ENCODE measurements around the gene BET1L. TPM values are rescaled to one million over a fixed set of nuclear protein-coding genes. Genes with fewer than 3 reads are reported as not detected.

The BET1L gene
- total RNA-seq, 5 donors from 2014 or later (not counting 1 experiment from before 2014, with no cell fraction given) = 68.4 to 106 (median 102) TPM

- no peaks in the 10 kb centered on the region for H3K27me3 Mint-ChIP-seq
- H3K9me3 Mint-ChIP-seq = no peaks in the 10 kb centered on the region
- Histone ChIP-seq H3K4me1 (ENCODE audit: control insufficient read depth in 1 of 2, extremely low read depth in 1 of 2, insufficient read depth in 2 of 2, low read length in 2 of 2) (peaks cover 12 to 25% of the 10 kb centered on the region in 2 experiments), H3K4me3 (ENCODE audit: control insufficient read depth in 1 of 2, extremely low read depth in 1 of 2, low read length in 1 of 2) (peak overlapping the region in 1 of 2 donors; percentile 100), H3K27ac (ENCODE audit: low read length) (peak overlapping the region; percentile 73), H3K9me3 (no peaks in the 10 kb centered on the region), H3K36me3 (ENCODE audit: control insufficient read depth in 2 of 2, extremely low read depth in 1 of 2, insufficient read depth in 1 of 2, low read length in 1 of 2) (peaks cover 5 to 6% of the 10 kb centered on the region in 2 donors), H3K27me3 (replicated peaks in 1 of 2; ENCODE audit: control insufficient read depth in 2 of 2, extremely low read depth in 1 of 2, insufficient read depth in 2 of 2, low read length in 1 of 2) (no peaks in the 10 kb centered on the region)
- peak overlapping the region; percentile 81 to 94 (median 90) for H3K4me3 Mint-ChIP-seq
- WGBS (ENCODE audit: insufficient coverage) = 81% methylated on average over 7 of the region's 8 CpGs
- H3K27ac Mint-ChIP-seq = peak overlapping the region; percentile 83 to 85
- DNase-seq = no peak
- ChIA-PET CTCF (no interaction called here), POLR2A (interaction anchor here in 1 of 2 donors (0.6 to 1.0 kb wide), 3 partner anchors 22 to 32 kb away, joined by 3 to 4 read pairs (median 3); partner anchors contain the start of genes BET1L and RIC8A)
- ATAC-seq (replicated peaks in 1 of 4) = no peak
- H3K4me1 Mint-ChIP-seq = peaks cover 33 to 44% (median 41%) of the 10 kb centered on the region in 3 donors
- peaks cover 4% of the 10 kb centered on the region for H3K36me3 Mint-ChIP-seq
Measured at GRCh38 chr11:235180-235579, 28.0 kb upstream of the BET1L start.

DNA sequence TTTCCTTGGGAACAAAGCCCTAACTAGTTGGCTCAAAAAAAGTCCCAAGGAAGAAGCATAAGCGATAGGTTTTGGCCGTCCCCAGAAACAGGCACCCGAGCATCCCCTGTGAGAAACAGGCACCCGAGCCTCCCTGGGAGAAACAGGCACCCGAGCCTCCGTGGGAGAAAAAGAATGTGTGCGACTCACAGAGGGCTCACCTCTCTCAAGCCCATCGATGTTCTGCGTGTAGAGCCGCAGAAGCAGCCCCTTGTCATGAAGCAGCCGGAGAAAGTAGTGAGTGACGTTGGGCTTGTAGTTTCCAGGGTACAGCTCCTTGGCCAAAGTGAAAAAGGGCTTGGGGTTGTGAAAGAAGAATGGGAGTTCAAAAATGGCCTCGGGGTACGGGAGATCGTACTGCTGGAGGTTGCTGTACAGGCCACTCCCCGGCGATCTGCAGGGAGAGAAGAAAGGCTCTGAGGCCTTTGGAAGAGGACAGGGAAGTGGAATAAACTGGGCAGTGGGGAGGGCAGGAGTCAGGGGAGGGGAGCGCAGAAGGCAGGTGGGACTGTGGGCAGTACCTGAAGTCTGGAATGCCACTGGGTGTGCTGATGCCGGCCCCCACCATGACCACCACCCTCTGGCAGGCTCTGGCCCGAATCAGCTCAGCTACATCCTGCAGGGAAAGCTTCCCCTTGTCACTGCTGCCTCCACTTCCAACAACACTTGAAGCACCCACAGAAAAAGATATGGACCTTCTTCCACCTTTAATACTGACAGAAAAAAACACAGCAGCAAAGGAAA, 25.8 kb upstream of the BET1L start:
- Mint-ChIP-seq H3K9me3 (no peaks in the 10 kb centered on the region), H3K4me3 (no peak overlapping the region), H3K36me3 (peaks cover 14% of the 10 kb centered on the region), H3K4me1 (peaks cover 25 to 32% (median 28%) of the 10 kb centered on the region in 3 donors), H3K27ac (no peak overlapping the region), H3K27me3 (no peaks in the 10 kb centered on the region)
- ChIA-PET POLR2A (no interaction called here), CTCF (no interaction called here)
- no peak overlapping the region for H3K4me3 ChIP-seq (ENCODE audit: control insufficient read depth in 1 of 2, extremely low read depth in 1 of 2, low read length in 1 of 2)
- no peaks in the 10 kb centered on the region for H3K27me3 ChIP-seq (replicated peaks in 1 of 2; ENCODE audit: control insufficient read depth in 2 of 2, extremely low read depth in 1 of 2, insufficient read depth in 2 of 2, low read length in 1 of 2)
- peaks cover 11 to 22% of the 10 kb centered on the region in 2 experiments for H3K4me1 ChIP-seq (ENCODE audit: control insufficient read depth in 1 of 2, extremely low read depth in 1 of 2, insufficient read depth in 2 of 2, low read length in 2 of 2)
- ATAC-seq (replicated peaks in 1 of 4) (no peak), DNase-seq (no peak)
- H3K9me3 ChIP-seq = no peaks in the 10 kb centered on the region
- H3K36me3 ChIP-seq (ENCODE audit: control insufficient read depth in 2 of 2, extremely low read depth in 1 of 2, insufficient read depth in 1 of 2, low read length in 1 of 2) = peaks cover 0 to 2% of the 10 kb centered on the region in 2 donors
- H3K27ac ChIP-seq (ENCODE audit: low read length) = no peak overlapping the region
- WGBS (ENCODE audit: insufficient coverage) = 96% methylated on average over 19 of the region's 20 CpGs

GRCh38 chr11:230431-230830, 23.2 kb upstream of the BET1L start:
- Histone ChIP-seq H3K27ac (ENCODE audit: low read length) (no peak overlapping the region), H3K9me3 (no peaks in the 10 kb centered on the region), H3K36me3 (ENCODE audit: control insufficient read depth in 2 of 2, extremely low read depth in 1 of 2, insufficient read depth in 1 of 2, low read length in 1 of 2) (peaks cover 0 to 2% of the 10 kb centered on the region in 2 donors), H3K4me3 (ENCODE audit: control insufficient read depth in 1 of 2, extremely low read depth in 1 of 2, low read length in 1 of 2) (no peak overlapping the region), H3K4me1 (ENCODE audit: control insufficient read depth in 1 of 2, extremely low read depth in 1 of 2, insufficient read depth in 2 of 2, low read length in 2 of 2) (peaks cover 2 to 10% of the 10 kb centered on the region in 2 experiments), H3K27me3 (replicated peaks in 1 of 2; ENCODE audit: control insufficient read depth in 2 of 2, extremely low read depth in 1 of 2, insufficient read depth in 2 of 2, low read length in 1 of 2) (no peaks in the 10 kb centered on the region)
- Mint-ChIP-seq H3K9me3 (no peaks in the 10 kb centered on the region), H3K36me3 (peaks cover 22% of the 10 kb centered on the region), H3K4me3 (no peak overlapping the region), H3K27me3 (no peaks in the 10 kb centered on the region), H3K27ac (no peak overlapping the region), H3K4me1 (peaks cover 16 to 21% (median 20%) of the 10 kb centered on the region in 3 donors)
- ATAC-seq (replicated peaks in 1 of 4) = no peak
- WGBS (ENCODE audit: insufficient coverage) = 100% methylated on average over 6 of the region's 10 CpGs
- ChIA-PET CTCF (no interaction called here), POLR2A (interaction anchor here (0.6 to 0.7 kb wide), 3 partner anchors 11 to 14 kb away, joined by 3 read pairs; no protein-coding TSS in a partner anchor)
- no peak for DNase-seq

GRCh38 chr11:227824-228379, 20.7 kb upstream of the BET1L start:
- H3K36me3 Mint-ChIP-seq = peaks cover 28% of the 10 kb centered on the region
- DNase-seq (no peak), ATAC-seq (replicated peaks in 1 of 4) (no peak)
- no peaks in the 10 kb centered on the region for H3K27me3 Mint-ChIP-seq
- no peak overlapping the region for H3K4me3 Mint-ChIP-seq
- Histone ChIP-seq H3K4me1 (ENCODE audit: control insufficient read depth in 1 of 2, extremely low read depth in 1 of 2, insufficient read depth in 2 of 2, low read length in 2 of 2) (no peaks in the 10 kb centered on the region), H3K4me3 (ENCODE audit: control insufficient read depth in 1 of 2, extremely low read depth in 1 of 2, low read length in 1 of 2) (no peak overlapping the region), H3K27ac (ENCODE audit: low read length) (no peak overlapping the region), H3K9me3 (no peaks in the 10 kb centered on the region), H3K27me3 (replicated peaks in 1 of 2; ENCODE audit: control insufficient read depth in 2 of 2, extremely low read depth in 1 of 2, insufficient read depth in 2 of 2, low read length in 1 of 2) (no peaks in the 10 kb centered on the region), H3K36me3 (ENCODE audit: control insufficient read depth in 2 of 2, extremely low read depth in 1 of 2, insufficient read depth in 1 of 2, low read length in 1 of 2) (peaks cover 3 to 6% of the 10 kb centered on the region in 2 donors)
- CTCF ChIA-PET = no interaction called here
- POLR2A ChIA-PET = interaction anchor here in 1 of 2 donors (0.6 kb wide), 1 partner anchor 429 kb away, joined by 6 read pairs; no protein-coding TSS in a partner anchor
- H3K4me1 Mint-ChIP-seq = peaks cover 8 to 11% (median 11%) of the 10 kb centered on the region in 3 donors
- 100% methylated on average over 3 of the region's 6 CpGs for WGBS (ENCODE audit: insufficient coverage)
- H3K27ac Mint-ChIP-seq = no peak overlapping the region
- no peaks in the 10 kb centered on the region for H3K9me3 Mint-ChIP-seq

DNA sequence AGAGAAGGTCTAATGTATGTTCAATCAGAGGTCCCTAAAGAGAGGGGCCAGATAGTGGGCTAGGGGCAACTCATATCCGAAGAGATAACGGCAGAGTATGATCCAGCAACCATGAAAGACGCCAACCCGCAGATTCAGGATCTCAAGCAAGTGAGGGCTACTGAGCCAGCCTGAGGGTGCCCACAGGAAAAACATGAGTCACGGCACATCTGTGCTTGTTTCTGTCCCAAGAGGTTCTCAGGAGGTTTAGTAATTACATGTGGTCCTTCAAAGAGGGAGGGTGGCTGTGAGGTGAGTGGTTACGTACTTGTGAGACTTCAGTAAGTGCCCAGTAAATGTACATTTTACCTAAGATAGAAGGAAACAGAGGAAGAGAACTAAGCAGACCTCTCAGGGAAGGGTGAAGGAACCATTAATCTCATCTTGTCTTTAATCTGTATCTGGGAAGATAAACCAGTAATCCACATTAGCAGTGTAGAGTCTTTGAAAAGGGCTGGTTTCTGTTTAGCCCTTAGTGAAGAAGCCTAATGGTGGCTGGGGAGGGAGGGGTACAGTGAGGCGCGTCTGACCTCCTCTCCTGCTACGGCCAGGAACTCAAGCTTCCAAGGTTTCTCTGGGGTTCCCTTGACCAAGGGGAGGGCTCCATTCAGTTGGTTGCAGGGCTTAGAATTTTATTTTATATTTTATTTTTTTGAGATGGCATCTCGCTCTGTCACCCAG, 18.7 kb upstream of the BET1L start:
- Histone ChIP-seq H3K27me3 (replicated peaks in 1 of 2; ENCODE audit: control insufficient read depth in 2 of 2, extremely low read depth in 1 of 2, insufficient read depth in 2 of 2, low read length in 1 of 2) (no peaks in the 10 kb centered on the region), H3K4me3 (ENCODE audit: control insufficient read depth in 1 of 2, extremely low read depth in 1 of 2, low read length in 1 of 2) (no peak overlapping the region), H3K9me3 (no peaks in the 10 kb centered on the region), H3K36me3 (ENCODE audit: control insufficient read depth in 2 of 2, extremely low read depth in 1 of 2, insufficient read depth in 1 of 2, low read length in 1 of 2) (peaks cover 3 to 17% of the 10 kb centered on the region in 2 donors), H3K27ac (ENCODE audit: low read length) (no peak overlapping the region), H3K4me1 (ENCODE audit: control insufficient read depth in 1 of 2, extremely low read depth in 1 of 2, insufficient read depth in 2 of 2, low read length in 2 of 2) (no peaks in the 10 kb centered on the region)
- ChIA-PET CTCF (no interaction called here), POLR2A (no interaction called here)
- Mint-ChIP-seq H3K27me3 (no peaks in the 10 kb centered on the region), H3K9me3 (no peaks in the 10 kb centered on the region), H3K4me3 (no peak overlapping the region), H3K4me1 (peaks cover 8 to 10% (median 9%) of the 10 kb centered on the region in 3 donors), H3K36me3 (peaks cover 38% of the 10 kb centered on the region), H3K27ac (no peak overlapping the region)
- ATAC-seq (replicated peaks in 1 of 4) (no peak), DNase-seq (no peak)
- WGBS (ENCODE audit: insufficient coverage) = 86% methylated on average over 6 of the region's 10 CpGs

DNA sequence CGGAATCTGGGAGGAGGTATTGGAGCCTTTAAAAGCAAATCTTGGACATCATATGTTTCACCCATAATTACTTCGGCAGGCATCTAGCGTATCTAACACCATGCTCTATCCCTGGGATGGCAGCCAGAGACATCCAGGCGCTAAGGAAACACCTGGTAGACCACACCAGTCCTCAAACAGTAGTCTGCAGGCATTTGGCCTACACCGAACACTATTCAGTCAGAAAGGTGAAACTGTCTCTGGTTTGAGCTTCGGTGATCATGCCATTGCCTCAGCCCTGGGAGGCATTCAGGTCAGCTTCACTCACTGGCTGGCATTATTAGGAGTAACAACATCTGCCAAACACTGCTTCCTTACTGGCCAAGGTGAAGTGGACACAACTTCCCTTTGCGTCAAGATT, 17.2 kb upstream of the BET1L start:
- no peak overlapping the region for H3K4me3 Mint-ChIP-seq
- H3K36me3 ChIP-seq (ENCODE audit: control insufficient read depth in 2 of 2, extremely low read depth in 1 of 2, insufficient read depth in 1 of 2, low read length in 1 of 2) = peaks cover 3 to 15% of the 10 kb centered on the region in 2 donors
- no peaks in the 10 kb centered on the region for H3K27me3 ChIP-seq (replicated peaks in 1 of 2; ENCODE audit: control insufficient read depth in 2 of 2, extremely low read depth in 1 of 2, insufficient read depth in 2 of 2, low read length in 1 of 2)
- no peak for ATAC-seq (replicated peaks in 1 of 4)
- H3K4me3 ChIP-seq (ENCODE audit: control insufficient read depth in 1 of 2, extremely low read depth in 1 of 2, low read length in 1 of 2) = no peak overlapping the region
- 93% methylated on average over 4 of the region's 7 CpGs for WGBS (ENCODE audit: insufficient coverage)
- H3K27me3 Mint-ChIP-seq = no peaks in the 10 kb centered on the region
- no peaks in the 10 kb centered on the region for H3K9me3 Mint-ChIP-seq
- ChIA-PET POLR2A (no interaction called here), CTCF (no interaction called here)
- no peak overlapping the region for H3K27ac Mint-ChIP-seq
- no peak overlapping the region for H3K27ac ChIP-seq (ENCODE audit: low read length)
- H3K36me3 Mint-ChIP-seq = peaks cover 36% of the 10 kb centered on the region
- DNase-seq = no peak
- H3K4me1 ChIP-seq (ENCODE audit: control insufficient read depth in 1 of 2, extremely low read depth in 1 of 2, insufficient read depth in 2 of 2, low read length in 2 of 2) = no peaks in the 10 kb centered on the region
- H3K9me3 ChIP-seq = no peaks in the 10 kb centered on the region
- peaks cover 7 to 9% (median 8%) of the 10 kb centered on the region in 3 donors for H3K4me1 Mint-ChIP-seq

All from T-cell (primary cell).